OCI-M2 (cell line): ENCODE data around the gene ZFX.
"Not testable (repeated sequence)": the region's sequence is repeated elsewhere in the genome, so short reads cannot be mapped to it uniquely, and the experiment has no call there.

Source experiments
- DNase-seq: peaks from one replicate; lab custom pipeline; 2025; ENCODE audit not compliant: unreplicated experiment; lab: John Stamatoyannopoulos, UW

Gene ZFX

DNA sequence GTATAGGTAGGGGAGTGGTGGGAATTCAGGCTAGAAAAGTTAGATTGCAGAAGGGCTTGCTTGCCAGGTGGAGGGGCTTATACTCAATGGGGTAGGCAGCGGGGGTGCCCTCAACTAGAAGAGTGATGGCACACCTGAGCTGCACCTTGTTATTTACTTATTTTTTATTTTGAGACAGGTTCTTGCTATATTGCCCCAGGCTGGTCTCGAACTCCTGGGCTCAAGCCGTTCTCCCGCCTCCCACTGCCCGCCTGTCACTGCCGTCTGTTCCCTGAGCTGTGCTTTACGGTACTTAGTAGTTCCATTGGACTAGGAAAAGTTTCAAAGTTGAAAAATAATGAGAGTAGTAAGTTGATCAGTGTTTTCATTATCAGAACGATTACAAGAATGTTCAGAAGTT, 2.0 kb downstream of the ZFX start:
- DNase-seq: no peak

DNA sequence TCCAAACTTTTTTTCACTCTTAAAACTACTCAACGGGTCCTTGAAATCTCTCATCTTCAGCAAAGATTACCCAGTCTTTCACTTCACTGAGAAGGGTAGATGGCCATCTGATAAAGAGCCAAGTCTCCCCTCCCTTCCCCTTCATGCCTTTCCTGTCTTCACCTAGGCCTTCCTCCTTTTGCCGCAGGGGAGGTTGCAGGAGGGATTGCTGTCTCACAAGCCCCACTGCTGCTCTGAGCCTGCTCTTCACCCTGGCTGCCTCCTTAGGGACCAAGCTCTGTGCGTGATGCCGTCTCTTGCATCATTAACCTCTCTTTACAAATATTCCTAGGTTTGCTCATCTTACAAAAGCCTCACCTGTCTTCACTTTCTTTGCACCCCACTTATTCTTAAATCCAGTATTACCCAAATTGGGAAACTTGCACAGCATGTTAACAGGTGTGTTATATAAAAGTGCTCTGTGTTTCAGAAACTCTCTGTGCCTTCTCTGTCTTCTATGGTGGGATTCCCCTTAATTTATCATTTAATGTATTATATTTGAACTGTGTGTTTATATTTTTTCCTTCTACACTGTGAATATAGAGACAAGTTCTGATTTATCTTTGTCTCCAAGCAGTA, 3.8 kb downstream of the ZFX start:
- no peak for DNase-seq

DNA sequence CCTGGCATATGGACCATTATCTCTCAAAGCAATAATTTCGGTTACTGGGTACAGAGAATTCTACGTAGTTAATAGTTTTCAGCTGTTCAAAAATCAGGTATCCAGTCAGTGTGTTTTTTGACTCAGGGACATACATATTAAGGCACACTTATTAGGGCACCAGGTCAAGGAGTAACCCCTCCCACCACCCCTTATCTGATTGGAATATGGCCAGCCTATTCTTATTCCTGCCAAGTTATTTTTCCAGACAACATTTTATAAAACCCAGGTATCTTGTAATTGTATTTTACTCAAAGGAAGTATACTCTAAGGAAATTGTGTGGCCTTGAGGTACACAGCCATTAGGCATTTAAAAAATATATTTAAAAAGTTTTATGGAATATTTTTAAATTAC, 4.3 kb downstream of the ZFX start:
- DNase-seq: no peak

- DNase-seq: no peak
Measured at GRCh38 chrX:24154490-24155034, 5.0 kb downstream of the ZFX start.

GRCh38 chrX:24155747-24156146, 6.2 kb downstream of the ZFX start:
- not testable (repeated sequence) for DNase-seq

DNA sequence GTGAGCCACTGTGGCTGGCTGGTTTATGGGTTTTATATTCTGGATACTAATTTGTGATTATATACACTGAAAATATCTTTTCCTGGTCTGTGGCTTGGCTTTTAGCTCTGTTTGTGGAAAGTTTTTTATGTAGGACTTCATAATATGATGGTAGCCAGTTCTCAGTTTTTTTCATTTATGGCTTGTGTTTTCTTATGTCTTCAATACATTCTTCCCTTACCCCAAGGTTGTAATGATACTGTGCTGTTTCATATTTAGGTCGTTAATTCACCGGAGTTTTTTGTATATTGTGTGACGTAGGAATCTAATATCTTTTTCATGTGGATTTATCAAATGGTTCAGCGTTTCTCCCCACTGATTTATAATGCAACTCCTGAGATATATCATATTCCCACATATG, 6.6 kb downstream of the ZFX start:
- no peak for DNase-seq

DNA sequence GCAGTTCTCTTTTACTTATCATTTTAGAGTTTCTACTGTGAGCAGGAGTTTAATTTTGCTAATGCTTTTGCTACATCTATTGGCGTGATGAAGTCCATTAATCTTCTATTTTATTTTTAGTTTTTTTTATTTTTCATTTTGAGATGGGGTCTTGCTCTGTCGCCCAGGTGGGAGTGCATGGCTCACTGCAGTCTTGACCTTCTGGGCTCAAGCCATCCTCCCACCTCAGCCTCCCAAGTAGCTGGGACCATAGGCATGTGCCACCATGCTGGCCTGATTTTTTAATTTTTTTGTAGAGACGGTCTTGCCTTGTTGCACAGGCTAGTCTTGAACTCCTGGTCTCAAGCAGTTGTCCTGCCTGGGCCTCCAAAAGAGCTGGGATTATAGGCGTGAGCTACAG, 9.4 kb downstream of the ZFX start:
- no peak for DNase-seq

DNA sequence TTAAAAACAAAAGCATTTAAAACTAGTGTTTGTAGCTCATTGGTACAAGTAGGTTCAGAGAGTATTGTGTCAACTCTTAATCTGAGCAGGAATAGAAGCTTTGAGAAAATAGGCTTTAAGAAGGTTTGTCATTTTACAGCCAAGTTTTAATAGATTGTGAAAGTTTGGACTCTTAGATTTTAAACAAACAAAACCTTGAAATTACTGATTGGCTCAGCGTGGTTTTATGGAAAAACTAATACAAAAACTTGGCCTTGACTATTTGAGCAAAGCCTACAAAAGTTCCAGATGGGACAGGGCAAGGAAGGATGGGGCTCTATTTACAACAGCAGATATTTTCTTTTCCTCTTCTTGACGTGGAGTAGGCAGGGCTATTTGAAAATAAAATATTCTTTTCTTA, 16.5 kb downstream of the ZFX start:
- DNase-seq: no peak

- DNase-seq: no peak
Measured at GRCh38 chrX:24167719-24168472, 18.4 kb downstream of the ZFX start.

DNA sequence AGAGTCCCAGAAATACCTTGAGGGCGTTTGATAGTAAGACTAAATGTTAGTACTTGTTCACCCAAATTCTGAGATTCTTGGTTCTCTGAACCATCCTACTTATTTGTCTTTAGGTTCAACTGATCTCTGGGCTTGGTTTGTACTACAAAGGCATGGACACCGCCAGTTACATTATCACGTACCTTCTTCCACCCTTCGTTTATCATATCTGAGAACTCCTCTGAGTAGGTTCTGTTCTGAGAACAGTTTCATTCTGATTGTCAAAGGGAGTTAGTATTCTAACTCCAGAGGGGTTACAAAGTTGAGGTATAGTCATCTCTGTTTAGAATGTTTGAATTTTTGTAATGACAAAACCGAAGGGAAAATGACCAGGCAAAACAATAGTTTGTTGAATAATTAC, 19.3 kb downstream of the ZFX start:
- DNase-seq: no peak

- no peak for DNase-seq
Measured at GRCh38 chrX:24169211-24169610, 19.7 kb downstream of the ZFX start.

- no peak for DNase-seq
Measured at GRCh38 chrX:24173115-24173847, 23.8 kb downstream of the ZFX start.

GRCh38 chrX:24175276-24175675, 25.7 kb downstream of the ZFX start:
- no peak for DNase-seq

GRCh38 chrX:24178441-24178840, 28.9 kb downstream of the ZFX start:
- no peak for DNase-seq

DNA sequence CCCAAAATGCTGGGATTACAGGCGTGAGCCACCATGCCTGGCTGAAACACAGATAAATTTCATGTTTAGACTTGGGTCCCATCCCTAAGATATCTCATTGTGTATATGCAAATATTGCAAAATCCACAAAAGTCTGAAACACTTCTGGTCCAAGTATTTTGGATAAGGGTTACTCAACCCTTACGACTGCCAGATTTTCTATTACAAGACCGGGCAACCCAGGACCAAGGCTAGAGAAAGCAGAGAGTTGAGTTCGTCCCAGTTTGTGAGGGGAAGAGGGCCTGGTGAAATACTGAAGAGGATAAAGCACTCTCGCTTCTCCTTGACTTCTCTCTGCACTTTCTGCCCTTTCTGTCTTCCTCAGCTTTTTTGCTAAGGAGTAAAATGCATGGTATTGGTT, 34.5 kb downstream of the ZFX start:
- no peak for DNase-seq

DNA sequence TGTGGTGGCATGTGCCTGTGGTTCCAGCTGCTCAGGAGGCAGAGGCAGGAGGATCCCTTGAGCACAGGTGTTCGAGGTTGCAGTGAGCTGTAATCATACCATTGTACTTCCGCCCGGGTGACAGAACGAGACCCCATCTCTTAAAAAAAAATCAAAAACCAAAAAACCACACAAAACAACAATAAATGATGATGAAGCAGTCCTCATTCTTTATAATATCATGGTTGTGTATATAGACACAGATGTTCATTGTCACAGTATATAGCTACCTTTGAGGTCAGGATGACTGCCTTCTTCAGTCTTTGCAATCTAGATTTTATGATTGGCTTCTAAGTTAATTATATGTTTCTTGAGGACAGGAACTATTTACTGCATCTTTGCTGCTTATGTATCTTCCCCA, 37.0 kb downstream of the ZFX start:
- DNase-seq: no peak

- DNase-seq: no peak
Measured at GRCh38 chrX:24186986-24187385, 37.5 kb downstream of the ZFX start.

DNA sequence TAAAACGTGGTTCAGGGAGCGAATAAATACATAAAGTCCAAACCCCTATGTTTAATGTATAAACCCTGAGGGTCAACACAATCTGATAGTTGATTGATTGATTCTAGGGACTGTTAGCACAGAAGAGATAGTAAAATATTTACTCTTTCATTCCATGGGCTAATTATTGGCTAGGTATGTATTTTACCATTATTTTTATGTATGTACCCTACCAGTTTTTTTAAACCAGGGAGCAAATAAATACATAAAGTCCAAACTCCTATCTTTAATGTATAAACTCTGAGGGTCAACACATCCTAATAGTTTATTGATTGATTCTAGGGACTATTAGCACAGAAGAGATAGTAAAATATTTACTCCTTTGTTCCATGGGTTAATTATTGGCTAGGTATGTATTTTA, 40.0 kb downstream of the ZFX start:
- no peak for DNase-seq

DNA sequence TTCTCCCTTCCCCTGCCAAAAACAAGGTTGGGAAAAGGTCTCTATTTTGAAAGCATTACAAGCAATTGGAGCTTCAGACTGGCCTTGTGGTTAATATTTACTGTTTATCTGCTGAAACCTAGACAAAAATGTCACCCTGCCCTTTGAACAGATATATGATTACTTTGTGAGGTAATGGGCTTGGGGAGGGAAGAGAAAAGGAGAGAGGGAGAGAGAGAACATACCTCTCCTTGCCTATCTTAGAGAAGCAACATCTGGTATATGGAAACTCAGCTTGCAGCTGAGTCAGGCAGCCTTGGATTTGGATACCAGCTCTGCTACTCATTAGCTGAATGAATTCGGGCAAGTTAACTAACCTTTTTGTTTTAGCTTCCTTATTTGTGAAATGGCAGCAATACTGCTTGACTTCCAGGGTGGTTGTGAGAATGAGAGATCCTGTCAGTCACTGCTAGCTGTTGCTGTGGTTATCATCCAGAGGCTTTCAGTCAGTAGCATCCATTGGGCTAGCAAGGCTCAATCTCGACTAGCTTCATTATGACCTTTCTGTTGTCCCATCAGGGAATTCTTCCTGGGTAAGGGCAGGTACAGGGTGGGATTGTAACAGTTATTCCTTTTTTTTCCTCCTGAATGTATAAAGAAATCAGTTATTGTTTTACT, 41.1 kb downstream of the ZFX start:
- no peak for DNase-seq

DNA sequence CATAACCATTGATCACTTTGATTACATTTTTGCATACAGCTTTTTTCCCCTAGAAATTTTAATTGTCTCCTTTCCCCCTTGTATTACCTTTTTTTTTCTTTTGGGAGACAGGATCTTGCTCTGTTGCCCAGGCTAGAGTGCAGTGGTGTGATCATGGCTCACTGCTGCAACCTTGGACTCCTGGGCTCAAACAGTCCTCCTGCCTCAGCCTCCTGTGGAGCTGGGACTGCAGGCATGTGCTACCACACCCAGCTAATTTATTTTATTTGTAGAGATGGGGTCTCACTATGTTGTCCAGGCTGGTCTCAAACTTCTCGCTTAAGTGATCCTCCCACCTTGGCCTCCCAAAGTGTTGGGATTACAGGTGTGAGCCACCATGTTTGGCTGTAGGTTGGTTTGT, 47.0 kb downstream of the ZFX start:
- no peak for DNase-seq

- no peak for DNase-seq
Measured at GRCh38 chrX:24198101-24198500, 48.6 kb downstream of the ZFX start.

- DNase-seq: no peak
Measured at GRCh38 chrX:24200133-24200532, 50.6 kb downstream of the ZFX start.
